Fibroblast of mammary gland (primary cell): ENCODE results near the gene GABPB1.

Experiments used
- DNase-seq: peaks from one replicate; pipeline ENCODE4 v3.0.0-alpha.2; 2010; ENCODE audit warnings: low read depth
- H3K4me3 ChIP-seq: 2 replicates; pipeline ENCODE4 v1.5.1; 2011; ENCODE audit warnings: low read depth, mild to moderate bottlenecking, low read length, moderate library complexity; ENCODE audit not compliant: control insufficient read depth
- TF ChIP-seq, protein P1 (sequence below): conservative IDR thresholded peaks from 2 replicates; pipeline ENCODE4 v1.5.1; 2011; ENCODE audit warnings: low read depth, low read length, inconsistent platforms; ENCODE audit not compliant: control insufficient read depth, insufficient read depth

GABPB1 gene

DNA sequence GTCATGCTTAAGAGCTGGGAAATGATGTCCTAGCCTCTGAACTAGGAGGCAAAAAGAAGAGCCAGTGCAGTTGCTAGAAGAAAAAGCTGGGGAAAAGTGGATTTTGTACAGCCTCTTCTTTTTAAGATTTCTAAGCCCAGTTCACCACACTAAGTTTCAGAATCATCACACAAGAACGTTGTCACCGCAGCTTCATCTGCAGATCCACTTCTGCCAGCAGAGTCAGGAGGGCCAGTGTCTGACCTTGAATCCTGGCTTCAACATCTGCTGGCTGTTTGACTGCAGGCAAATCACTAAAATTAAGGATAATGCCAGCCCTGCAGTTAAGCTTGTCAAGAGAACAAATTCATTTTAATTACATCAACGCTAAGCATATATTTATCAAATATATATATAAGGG lies 125.7 kb downstream of the GABPB1 start:
- DNase-seq = peak; percentile 57
- no peak overlapping the region for H3K4me3 ChIP-seq
- TF ChIP-seq, protein P1, sequence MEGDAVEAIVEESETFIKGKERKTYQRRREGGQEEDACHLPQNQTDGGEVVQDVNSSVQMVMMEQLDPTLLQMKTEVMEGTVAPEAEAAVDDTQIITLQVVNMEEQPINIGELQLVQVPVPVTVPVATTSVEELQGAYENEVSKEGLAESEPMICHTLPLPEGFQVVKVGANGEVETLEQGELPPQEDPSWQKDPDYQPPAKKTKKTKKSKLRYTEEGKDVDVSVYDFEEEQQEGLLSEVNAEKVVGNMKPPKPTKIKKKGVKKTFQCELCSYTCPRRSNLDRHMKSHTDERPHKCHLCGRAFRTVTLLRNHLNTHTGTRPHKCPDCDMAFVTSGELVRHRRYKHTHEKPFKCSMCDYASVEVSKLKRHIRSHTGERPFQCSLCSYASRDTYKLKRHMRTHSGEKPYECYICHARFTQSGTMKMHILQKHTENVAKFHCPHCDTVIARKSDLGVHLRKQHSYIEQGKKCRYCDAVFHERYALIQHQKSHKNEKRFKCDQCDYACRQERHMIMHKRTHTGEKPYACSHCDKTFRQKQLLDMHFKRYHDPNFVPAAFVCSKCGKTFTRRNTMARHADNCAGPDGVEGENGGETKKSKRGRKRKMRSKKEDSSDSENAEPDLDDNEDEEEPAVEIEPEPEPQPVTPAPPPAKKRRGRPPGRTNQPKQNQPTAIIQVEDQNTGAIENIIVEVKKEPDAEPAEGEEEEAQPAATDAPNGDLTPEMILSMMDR = no peak

DNA sequence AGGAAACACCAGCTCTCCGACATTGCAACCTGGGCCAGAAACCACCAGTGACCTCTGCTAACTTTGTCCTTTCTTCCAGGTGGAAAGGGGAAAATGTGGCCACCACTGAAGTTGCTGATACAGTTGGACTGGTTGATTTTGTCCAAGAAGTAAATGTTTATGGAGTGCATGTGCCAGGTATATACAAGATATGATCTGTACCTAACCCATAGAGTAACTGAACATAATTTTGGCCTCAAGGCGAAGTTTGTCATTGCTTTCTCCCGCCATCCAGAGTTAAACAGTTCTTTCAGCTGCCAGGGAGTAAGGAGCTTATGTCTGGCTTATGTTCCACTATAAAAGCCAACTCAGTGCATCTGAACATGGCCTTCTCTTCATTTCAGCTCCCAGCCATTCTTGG lies 126.1 kb downstream of the GABPB1 start:
- no peak for DNase-seq
- TF ChIP-seq, protein P1 = no peak
- no peak overlapping the region for H3K4me3 ChIP-seq

DNA sequence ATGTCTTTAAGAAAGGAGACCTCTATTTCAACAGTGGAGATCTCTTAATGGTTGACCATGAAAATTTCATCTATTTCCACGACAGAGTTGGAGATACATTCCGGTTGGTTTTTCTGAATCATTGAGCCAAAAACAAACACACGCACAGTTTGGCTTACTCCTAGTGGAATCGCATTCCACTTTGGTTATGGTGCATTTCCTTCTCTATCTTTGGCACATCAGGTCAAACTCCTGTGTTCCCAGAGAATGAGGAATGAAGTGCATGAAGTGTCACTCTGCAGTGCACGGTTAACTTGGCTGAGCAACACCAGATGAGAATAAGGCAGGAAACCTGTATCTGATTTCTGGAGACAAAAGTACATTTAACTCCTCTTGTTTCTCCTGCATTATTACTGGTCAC lies 127.9 kb downstream of the GABPB1 start:
- peak; percentile 42 for DNase-seq
- H3K4me3 ChIP-seq = no peak overlapping the region
- TF ChIP-seq, protein P1 = no peak

DNA sequence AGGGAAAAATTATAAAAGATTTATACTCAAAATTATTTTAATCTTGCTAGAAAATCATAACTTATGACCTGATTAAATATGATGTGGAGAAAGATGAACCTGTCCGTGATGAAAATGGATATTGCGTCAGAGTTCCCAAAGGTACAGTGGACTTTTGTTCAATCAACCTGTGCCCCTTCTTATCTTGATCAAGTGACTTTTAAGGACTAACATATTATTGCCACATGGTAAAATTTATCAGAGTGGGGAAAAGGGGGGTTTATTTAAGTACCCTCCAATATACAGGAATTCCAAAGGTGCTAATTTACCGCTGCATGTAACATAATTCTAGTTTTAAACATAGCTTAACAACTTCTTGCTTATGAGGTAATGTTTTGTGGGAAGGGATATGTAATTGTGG lies 129.1 kb downstream of the GABPB1 start:
- DNase-seq = no peak
- TF ChIP-seq, protein P1 = no peak
- H3K4me3 ChIP-seq = no peak overlapping the region
